K562 (cell line): ENCODE data around the gene PPFIA1. TPM values are rescaled to one million over a fixed set of nuclear protein-coding genes. Genes with fewer than 3 reads are reported as not detected.

ENCODE experiments used
- CC2D1A ChIP-seq: fragments of 450-650 bp; IDR thresholded peaks from 2 replicates; pipeline ENCODE4 v1.6.1; 2017; ENCODE audit warnings: mild to moderate bottlenecking
- HNRNPLL ChIP-seq: fragments of 200-400 bp; formaldehyde crosslinking; IDR thresholded peaks from 2 replicates; pipeline ENCODE4 v1.6.1; 2017; ENCODE audit warnings: low read length, low read depth, mild to moderate bottlenecking; ENCODE audit not compliant: poor library complexity, severe bottlenecking
- KDM1A ChIP-seq, 2 experiments: fragments of 450-650 bp; IDR thresholded peaks; 2 replicates each; pipeline ENCODE4 v1.6.1; 2016; ENCODE audit warnings: mild to moderate bottlenecking in 2 of 2
- KDM5B ChIP-seq: fragments of 200-600 bp; sonication (generic); IDR thresholded peaks from 2 replicates; pipeline ENCODE4 v1.6.1; 2012; ENCODE audit warnings: low read depth, mild to moderate bottlenecking, moderate library complexity, low read length, control low read depth, inconsistent platforms; ENCODE audit not compliant: insufficient replicate concordance
- MAFG ChIP-seq: fragments of 450-650 bp; conservative IDR thresholded peaks from 2 replicates; pipeline ENCODE4 v1.6.1; 2016; ENCODE audit warnings: missing genetic modification characterization, missing compliant biosample characterization
- MTA3 ChIP-seq: fragments of 450-650 bp; formaldehyde crosslinking; IDR thresholded peaks from 2 replicates; pipeline ENCODE4 v1.6.1; 2017; ENCODE audit warnings: mild to moderate bottlenecking, borderline replicate concordance
- MYNN ChIP-seq, 2 experiments: sonication (generic); formaldehyde crosslinking in 1 of 2; IDR thresholded peaks; 2 replicates each; pipeline versions ENCODE4 v1.5.0 to v1.6.1; 2016 to 2020; ENCODE audit warnings: antibody characterized with exemption in 1 of 2, missing genetic modification reagents in 1 of 2
- SMARCA5 ChIP-seq: fragments of 450-650 bp; IDR thresholded peaks from 2 replicates; pipeline ENCODE4 v1.6.1; 2016
- TEAD2 ChIP-seq: fragments of 450-650 bp; IDR thresholded peaks from 2 replicates; pipeline ENCODE4 v1.6.1; 2016; ENCODE audit warnings: missing genetic modification characterization, control low read depth, missing compliant biosample characterization
- ZNF121 ChIP-seq: sonication (generic); formaldehyde crosslinking; conservative IDR thresholded peaks from 2 replicates; pipeline ENCODE4 v1.8.0; 2022; ENCODE audit warnings: missing genetic modification reagents
- polyA plus RNA-seq, 8 experiments: library from polyadenylated mRNA; depleted of rRNA in 4 of 8; stranded (reverse) in 5 of 8; unstranded in 3 of 8; fragments of >200 nt; fragmentation: Nextera tagmentation in 2 of 8; fragmentation: Illumina TruSeq in 1 of 8; extraction: Ambion mirVana in 2 of 8; extraction: Trizol in 1 of 8; gene quantifications; 2 replicates each; pipeline versions ENCODE4 v1.2.1 to v1.2.3, GENCODE V29; 2011 to 2014; ENCODE audit warnings: inconsistent platforms in 1 of 8, missing spikeins in 1 of 8
- total RNA-seq, 7 experiments: library from RNA; depleted of rRNA in 6 of 7; stranded (reverse); fragments of >200 nt in 6 of 7; fragmentation: Illumina TruSeq in 2 of 7; extraction: Trizol in 2 of 7; gene quantifications; 2 replicates each; pipeline versions ENCODE4 v1.2.1 to v1.2.3, GENCODE V29; 2011 to 2021; ENCODE audit warnings: low replicate concordance in 1 of 7
- TF ChIP-seq, protein P1 (sequence below), 2 experiments: fragments of 450-650 bp in 1 of 2; sonication (generic) in 1 of 2; formaldehyde crosslinking in 1 of 2; IDR thresholded peaks; 2 replicates each; pipeline versions ENCODE4 v1.7.1 to v1.9.0; 2016 to 2022; ENCODE audit warnings: inconsistent platforms in 1 of 2, mild to moderate bottlenecking in 1 of 2, missing genetic modification reagents in 1 of 2
- TF ChIP-seq, protein P2 (sequence below): sonication (generic); formaldehyde crosslinking; IDR thresholded peaks from 2 replicates; pipeline ENCODE4 v1.8.1; 2023; ENCODE audit warnings: mild to moderate bottlenecking, missing genetic modification reagents, moderate library complexity
- TF ChIP-seq, protein P3 (sequence below), 2 experiments: IDR thresholded peaks; 2 replicates each; pipeline ENCODE4 v1.6.1; 2012; ENCODE audit warnings: improper control_type of control experiment in 2 of 2, low read depth in 2 of 2, low read length in 2 of 2, borderline replicate concordance in 1 of 2

PPFIA1 gene
- total and polyA plus RNA-seq, 9 of the 15 experiments (the other 6 are each of a cell fraction or from before 2014, with no cell fraction given) = 9.9 to 41.5 (median 28.5) TPM

DNA sequence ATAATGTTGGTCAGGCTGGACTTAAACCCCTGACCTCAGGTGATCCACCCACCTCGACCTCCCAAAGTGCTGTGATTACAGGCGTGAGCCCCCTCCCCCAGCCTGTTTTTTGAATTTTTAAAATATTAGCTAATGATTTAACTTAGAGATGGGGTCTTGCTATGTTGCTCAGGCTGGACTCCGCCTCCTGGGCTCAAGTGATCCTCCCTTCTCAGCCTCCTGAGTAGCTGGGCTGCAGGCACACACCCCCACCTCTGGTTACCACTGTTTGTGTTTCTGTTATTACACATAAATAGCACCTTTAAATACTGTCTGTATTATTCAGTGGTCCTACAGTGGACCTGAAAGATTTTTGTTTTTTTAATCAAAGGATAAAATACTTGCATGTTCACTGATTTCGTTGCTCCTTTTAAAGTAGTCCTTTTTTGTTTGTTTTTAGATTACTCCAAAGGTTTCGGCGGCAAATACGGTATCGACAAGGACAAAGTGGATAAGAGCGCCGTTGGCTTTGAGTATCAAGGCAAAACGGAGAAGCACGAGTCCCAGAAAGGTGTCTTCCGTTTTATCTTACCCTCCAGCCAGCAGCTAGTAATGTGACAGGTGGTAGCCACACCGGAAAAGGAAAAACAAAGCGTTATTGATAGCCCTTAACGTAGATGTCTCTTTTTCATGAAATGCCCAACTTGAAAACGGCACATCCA, 149.0 kb downstream of the PPFIA1 start (continued):
- TF ChIP-seq, protein P1, sequence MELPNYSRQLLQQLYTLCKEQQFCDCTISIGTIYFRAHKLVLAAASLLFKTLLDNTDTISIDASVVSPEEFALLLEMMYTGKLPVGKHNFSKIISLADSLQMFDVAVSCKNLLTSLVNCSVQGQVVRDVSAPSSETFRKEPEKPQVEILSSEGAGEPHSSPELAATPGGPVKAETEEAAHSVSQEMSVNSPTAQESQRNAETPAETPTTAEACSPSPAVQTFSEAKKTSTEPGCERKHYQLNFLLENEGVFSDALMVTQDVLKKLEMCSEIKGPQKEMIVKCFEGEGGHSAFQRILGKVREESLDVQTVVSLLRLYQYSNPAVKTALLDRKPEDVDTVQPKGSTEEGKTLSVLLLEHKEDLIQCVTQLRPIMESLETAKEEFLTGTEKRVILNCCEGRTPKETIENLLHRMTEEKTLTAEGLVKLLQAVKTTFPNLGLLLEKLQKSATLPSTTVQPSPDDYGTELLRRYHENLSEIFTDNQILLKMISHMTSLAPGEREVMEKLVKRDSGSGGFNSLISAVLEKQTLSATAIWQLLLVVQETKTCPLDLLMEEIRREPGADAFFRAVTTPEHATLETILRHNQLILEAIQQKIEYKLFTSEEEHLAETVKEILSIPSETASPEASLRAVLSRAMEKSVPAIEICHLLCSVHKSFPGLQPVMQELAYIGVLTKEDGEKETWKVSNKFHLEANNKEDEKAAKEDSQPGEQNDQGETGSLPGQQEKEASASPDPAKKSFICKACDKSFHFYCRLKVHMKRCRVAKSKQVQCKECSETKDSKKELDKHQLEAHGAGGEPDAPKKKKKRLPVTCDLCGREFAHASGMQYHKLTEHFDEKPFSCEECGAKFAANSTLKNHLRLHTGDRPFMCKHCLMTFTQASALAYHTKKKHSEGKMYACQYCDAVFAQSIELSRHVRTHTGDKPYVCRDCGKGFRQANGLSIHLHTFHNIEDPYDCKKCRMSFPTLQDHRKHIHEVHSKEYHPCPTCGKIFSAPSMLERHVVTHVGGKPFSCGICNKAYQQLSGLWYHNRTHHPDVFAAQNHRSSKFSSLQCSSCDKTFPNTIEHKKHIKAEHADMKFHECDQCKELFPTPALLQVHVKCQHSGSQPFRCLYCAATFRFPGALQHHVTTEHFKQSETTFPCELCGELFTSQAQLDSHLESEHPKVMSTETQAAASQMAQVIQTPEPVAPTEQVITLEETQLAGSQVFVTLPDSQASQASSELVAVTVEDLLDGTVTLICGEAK (IDR thresholded peaks at IDR 0.05) = peak; percentile 60
- TF ChIP-seq, protein P1 (CRISPR knock-in tag; IDR thresholded peaks at IDR 0.05) = no peak
- TF ChIP-seq KDM5B = peak; percentile 64
- TF ChIP-seq, protein P2, sequence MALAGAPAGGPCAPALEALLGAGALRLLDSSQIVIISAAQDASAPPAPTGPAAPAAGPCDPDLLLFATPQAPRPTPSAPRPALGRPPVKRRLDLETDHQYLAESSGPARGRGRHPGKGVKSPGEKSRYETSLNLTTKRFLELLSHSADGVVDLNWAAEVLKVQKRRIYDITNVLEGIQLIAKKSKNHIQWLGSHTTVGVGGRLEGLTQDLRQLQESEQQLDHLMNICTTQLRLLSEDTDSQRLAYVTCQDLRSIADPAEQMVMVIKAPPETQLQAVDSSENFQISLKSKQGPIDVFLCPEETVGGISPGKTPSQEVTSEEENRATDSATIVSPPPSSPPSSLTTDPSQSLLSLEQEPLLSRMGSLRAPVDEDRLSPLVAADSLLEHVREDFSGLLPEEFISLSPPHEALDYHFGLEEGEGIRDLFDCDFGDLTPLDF (CRISPR knock-in tag) = peak; percentile 50; the same call in 1 of the 2 replicates
- TF ChIP-seq, protein P3, sequence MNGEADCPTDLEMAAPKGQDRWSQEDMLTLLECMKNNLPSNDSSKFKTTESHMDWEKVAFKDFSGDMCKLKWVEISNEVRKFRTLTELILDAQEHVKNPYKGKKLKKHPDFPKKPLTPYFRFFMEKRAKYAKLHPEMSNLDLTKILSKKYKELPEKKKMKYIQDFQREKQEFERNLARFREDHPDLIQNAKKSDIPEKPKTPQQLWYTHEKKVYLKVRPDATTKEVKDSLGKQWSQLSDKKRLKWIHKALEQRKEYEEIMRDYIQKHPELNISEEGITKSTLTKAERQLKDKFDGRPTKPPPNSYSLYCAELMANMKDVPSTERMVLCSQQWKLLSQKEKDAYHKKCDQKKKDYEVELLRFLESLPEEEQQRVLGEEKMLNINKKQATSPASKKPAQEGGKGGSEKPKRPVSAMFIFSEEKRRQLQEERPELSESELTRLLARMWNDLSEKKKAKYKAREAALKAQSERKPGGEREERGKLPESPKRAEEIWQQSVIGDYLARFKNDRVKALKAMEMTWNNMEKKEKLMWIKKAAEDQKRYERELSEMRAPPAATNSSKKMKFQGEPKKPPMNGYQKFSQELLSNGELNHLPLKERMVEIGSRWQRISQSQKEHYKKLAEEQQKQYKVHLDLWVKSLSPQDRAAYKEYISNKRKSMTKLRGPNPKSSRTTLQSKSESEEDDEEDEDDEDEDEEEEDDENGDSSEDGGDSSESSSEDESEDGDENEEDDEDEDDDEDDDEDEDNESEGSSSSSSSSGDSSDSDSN (IDR thresholded peaks at IDR 0.05; ENCODE audit: borderline replicate concordance in 1 of 2, low read depth in 2 of 2, low read length in 2 of 2) = peak in 1 of 2 experiments; percentile 85; a peak in 1 of 4 replicates
- TF ChIP-seq ZNF121 (CRISPR knock-in tag) = peak; percentile 97
- no peak for TF ChIP-seq MTA3
- TF ChIP-seq MYNN (IDR thresholded peaks at IDR 0.05) = 0 out of 2 replicates have a peak, but pooled peaks have one; percentile 6
- no peak for TF ChIP-seq MYNN (CRISPR knock-in tag; IDR thresholded peaks at IDR 0.05)
- TF ChIP-seq TEAD2 = 0 out of 2 replicates have a peak, but pooled peaks have one; percentile 29
- TF ChIP-seq KDM1A (IDR thresholded peaks at IDR 0.05) = peak in 1 of 2 experiments; percentile 66; a peak in 3 of 4 replicates
- peak; percentile 77 for TF ChIP-seq SMARCA5
- TF ChIP-seq CC2D1A = no peak
- TF ChIP-seq HNRNPLL = peak; percentile 7
- TF ChIP-seq MAFG (tag) = no peak
